ENCODE measurements around the gene AHCYL2. TPM values are rescaled to one million over a fixed set of nuclear protein-coding genes. Genes with fewer than 3 reads are reported as not detected.

Gene AHCYL2
- total RNA-seq, 1 experiment from 2014 or later = 23.2 TPM

DNA sequence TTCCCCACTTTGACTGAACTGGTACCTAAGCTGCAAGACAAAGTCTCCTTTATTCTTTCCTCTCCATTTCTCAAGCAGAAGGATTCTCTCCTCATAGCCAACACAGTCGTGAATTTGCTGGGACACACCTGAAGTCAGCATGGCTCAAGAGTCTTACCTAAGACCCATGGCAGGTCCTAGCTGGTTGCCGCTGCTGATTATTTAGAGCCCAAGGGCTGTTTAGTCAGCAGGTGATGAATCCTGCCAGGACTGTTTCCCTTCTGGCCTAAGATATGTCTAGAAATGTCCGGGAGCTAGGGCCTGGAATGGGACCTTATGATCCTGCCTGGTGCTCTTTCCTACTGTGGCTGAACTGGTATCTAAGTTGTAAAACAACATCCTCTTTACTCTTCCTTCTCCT, 82.8 kb downstream of the AHCYL2 start:
- H3K14ac ChIP-seq (ENCODE audit: insufficient read depth, low read length) = no peak overlapping the region
- no peak overlapping the region for H3K27ac ChIP-seq (ENCODE audit: insufficient read length, low read depth, low read length)
- no peak overlapping the region for H3K4me2 ChIP-seq (ENCODE audit: insufficient read depth, insufficient read length, low read length)
- H3K27me3 Mint-ChIP-seq (ENCODE audit: low read depth) = no peaks in the 10 kb centered on the region
- no peaks in the 10 kb centered on the region for H3K9me3 ChIP-seq (ENCODE audit: control insufficient read depth, low read depth, low read length)
- H3K18ac ChIP-seq (ENCODE audit: insufficient read length, low read depth, low read length) = no peak overlapping the region
- H3K9ac ChIP-seq (ENCODE audit: extremely low read depth, insufficient read length, low read length) = no peak overlapping the region
- no peak overlapping the region for H2BK20ac ChIP-seq (ENCODE audit: low read depth, low read length, poor library complexity, severe bottlenecking)
- H3K4me1 Mint-ChIP-seq = peaks cover 4 to 6% of the 10 kb centered on the region in 2 experiments; a peak in 2 of 4 replicates
- H4K5ac ChIP-seq (ENCODE audit: insufficient read length, low read depth, low read length) = no peak overlapping the region
- peaks cover 0 to 4% (median 2%) of the 10 kb centered on the region in 3 experiments; a peak in 3 of 7 replicates for H3K36me3 Mint-ChIP-seq (ENCODE audit: insufficient read depth in 1 of 3, low read depth in 3 of 3)
- no peak overlapping the region for H3K4me3 Mint-ChIP-seq
- TF ChIP-seq, protein P1, sequence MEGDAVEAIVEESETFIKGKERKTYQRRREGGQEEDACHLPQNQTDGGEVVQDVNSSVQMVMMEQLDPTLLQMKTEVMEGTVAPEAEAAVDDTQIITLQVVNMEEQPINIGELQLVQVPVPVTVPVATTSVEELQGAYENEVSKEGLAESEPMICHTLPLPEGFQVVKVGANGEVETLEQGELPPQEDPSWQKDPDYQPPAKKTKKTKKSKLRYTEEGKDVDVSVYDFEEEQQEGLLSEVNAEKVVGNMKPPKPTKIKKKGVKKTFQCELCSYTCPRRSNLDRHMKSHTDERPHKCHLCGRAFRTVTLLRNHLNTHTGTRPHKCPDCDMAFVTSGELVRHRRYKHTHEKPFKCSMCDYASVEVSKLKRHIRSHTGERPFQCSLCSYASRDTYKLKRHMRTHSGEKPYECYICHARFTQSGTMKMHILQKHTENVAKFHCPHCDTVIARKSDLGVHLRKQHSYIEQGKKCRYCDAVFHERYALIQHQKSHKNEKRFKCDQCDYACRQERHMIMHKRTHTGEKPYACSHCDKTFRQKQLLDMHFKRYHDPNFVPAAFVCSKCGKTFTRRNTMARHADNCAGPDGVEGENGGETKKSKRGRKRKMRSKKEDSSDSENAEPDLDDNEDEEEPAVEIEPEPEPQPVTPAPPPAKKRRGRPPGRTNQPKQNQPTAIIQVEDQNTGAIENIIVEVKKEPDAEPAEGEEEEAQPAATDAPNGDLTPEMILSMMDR (conservative IDR thresholded peaks at IDR 0.05) = no peak
- H3K23me2 ChIP-seq (ENCODE audit: insufficient read length, low read depth, low read length, poor library complexity, severe bottlenecking) = no peaks in the 10 kb centered on the region
- no peaks in the 10 kb centered on the region for H3K79me1 ChIP-seq (ENCODE audit: insufficient read depth, low read depth, low read length, poor library complexity, severe bottlenecking)
- no peak overlapping the region for H2BK12ac ChIP-seq (ENCODE audit: insufficient read length, low read depth, low read length)
- H3K27me3 ChIP-seq (ENCODE audit: insufficient read depth, low read length) = no peaks in the 10 kb centered on the region
- H3T11ph ChIP-seq (ENCODE audit: low read length) = no peak overlapping the region
- H3K4ac ChIP-seq (ENCODE audit: low read depth, low read length) = no peak overlapping the region
- H3K79me2 ChIP-seq (ENCODE audit: insufficient read depth, low read length) = no peaks in the 10 kb centered on the region
- no peak overlapping the region for H2BK15ac ChIP-seq (ENCODE audit: low read depth, low read length)
- no peak overlapping the region for H3K56ac ChIP-seq (ENCODE audit: insufficient read length, low read depth, low read length)
- no peak for DNase-seq
- no peak overlapping the region for H2AFZ ChIP-seq (ENCODE audit: low read length)
- H4K8ac ChIP-seq (replicated peaks; ENCODE audit: insufficient read length, low read depth, low read length) = no peak overlapping the region
- no peak overlapping the region for H4K91ac ChIP-seq (ENCODE audit: insufficient read length, low read depth, low read length)
- no peak overlapping the region for H2BK5ac ChIP-seq (ENCODE audit: insufficient read length, low read length)
- H4K20me1 ChIP-seq (ENCODE audit: control insufficient read depth, insufficient read depth, insufficient read length) = no peaks in the 10 kb centered on the region
- WGBS (ENCODE audit: extremely low coverage, insufficient read length, low lambda C conversion rate) = no CpG with 5 or more reads among the region's 3 CpGs
- no peaks in the 10 kb centered on the region for H3K4me1 ChIP-seq (ENCODE audit: insufficient read depth, low read length)
- no peak overlapping the region for H2BK120ac ChIP-seq (ENCODE audit: low read depth, low read length, poor library complexity, severe bottlenecking)
- no peak overlapping the region for H3K23ac ChIP-seq (ENCODE audit: insufficient read length, low read depth, low read length)
- H3K9me3 Mint-ChIP-seq = peaks cover 0 to 2% of the 10 kb centered on the region in 2 experiments; a peak in 1 of 5 replicates
- H3K27ac Mint-ChIP-seq = peak overlapping the region in 1 of 3 experiments; percentile 62; a peak in 3 of 7 replicates
- no peak overlapping the region for H2AK5ac ChIP-seq (ENCODE audit: insufficient read length, low read length)

All from H9 (cell line).